ENCODE results near the gene KIFC3. TPM values are rescaled to one million over a fixed set of nuclear protein-coding genes. Genes with fewer than 3 reads are reported as not detected.

Gene KIFC3
- total RNA-seq, 1 donor from 2014 or later: 15.4 TPM

- no peak for DNase-seq (ENCODE audit: low spot score)
- Mint-ChIP-seq H3K4me3 (ENCODE audit: unreplicated experiment) (no peak overlapping the region), H3K9me3 (ENCODE audit: unreplicated experiment) (no peaks in the 10 kb centered on the region), H3K36me3 (ENCODE audit: low read depth, unreplicated experiment) (peaks cover 12% of the 10 kb centered on the region), H3K4me1 (ENCODE audit: unreplicated experiment) (no peaks in the 10 kb centered on the region), H3K27ac (ENCODE audit: unreplicated experiment) (no peak overlapping the region), H3K27me3 (ENCODE audit: unreplicated experiment) (peaks cover 10% of the 10 kb centered on the region)
- TF ChIP-seq CTCF (IDR thresholded peaks at IDR 0.05; ENCODE audit: unreplicated experiment): no peak
Observed at GRCh38 chr16:57760357-57761160, 41.7 kb downstream of the KIFC3 start.

GRCh38 chr16:57759541-57760356 is 42.5 kb downstream of the KIFC3 start:
- Mint-ChIP-seq H3K4me3 (ENCODE audit: unreplicated experiment) (no peak overlapping the region), H3K27ac (ENCODE audit: unreplicated experiment) (no peak overlapping the region), H3K4me1 (ENCODE audit: unreplicated experiment) (no peaks in the 10 kb centered on the region), H3K27me3 (ENCODE audit: unreplicated experiment) (peaks cover 13% of the 10 kb centered on the region), H3K9me3 (ENCODE audit: unreplicated experiment) (no peaks in the 10 kb centered on the region), H3K36me3 (ENCODE audit: low read depth, unreplicated experiment) (peaks cover 8% of the 10 kb centered on the region)
- DNase-seq (ENCODE audit: low spot score): no peak
- TF ChIP-seq CTCF (IDR thresholded peaks at IDR 0.05; ENCODE audit: unreplicated experiment): no peak

GRCh38 chr16:57759131-57759530 is 43.2 kb downstream of the KIFC3 start:
- H3K36me3 Mint-ChIP-seq (ENCODE audit: low read depth, unreplicated experiment): peaks cover 12% of the 10 kb centered on the region
- no peak overlapping the region for H3K4me3 Mint-ChIP-seq (ENCODE audit: unreplicated experiment)
- H3K27me3 Mint-ChIP-seq (ENCODE audit: unreplicated experiment): peaks cover 14% of the 10 kb centered on the region
- TF ChIP-seq CTCF (IDR thresholded peaks at IDR 0.05; ENCODE audit: unreplicated experiment): no peak
- H3K4me1 Mint-ChIP-seq (ENCODE audit: unreplicated experiment): no peaks in the 10 kb centered on the region
- no peak overlapping the region for H3K27ac Mint-ChIP-seq (ENCODE audit: unreplicated experiment)
- no peak for DNase-seq (ENCODE audit: low spot score)
- H3K9me3 Mint-ChIP-seq (ENCODE audit: unreplicated experiment): no peaks in the 10 kb centered on the region

- Mint-ChIP-seq H3K36me3 (ENCODE audit: low read depth, unreplicated experiment) (peaks cover 13% of the 10 kb centered on the region), H3K27me3 (ENCODE audit: unreplicated experiment) (peaks cover 14% of the 10 kb centered on the region), H3K4me1 (ENCODE audit: unreplicated experiment) (no peaks in the 10 kb centered on the region), H3K9me3 (ENCODE audit: unreplicated experiment) (no peaks in the 10 kb centered on the region), H3K4me3 (ENCODE audit: unreplicated experiment) (no peak overlapping the region), H3K27ac (ENCODE audit: unreplicated experiment) (no peak overlapping the region)
- DNase-seq (ENCODE audit: low spot score): no peak
- TF ChIP-seq CTCF (IDR thresholded peaks at IDR 0.05; ENCODE audit: unreplicated experiment): no peak
Observed at GRCh38 chr16:57758331-57759117, 43.8 kb downstream of the KIFC3 start.

Data from endothelial cell (in vitro differentiated cells).